Measurements from ENCODE around the gene AHRR.

The AHRR gene

GRCh38 chr5:416636-416960, 95.1 kb downstream of the AHRR start:
- no peak for DNase-seq (ENCODE audit: low read depth)

DNA sequence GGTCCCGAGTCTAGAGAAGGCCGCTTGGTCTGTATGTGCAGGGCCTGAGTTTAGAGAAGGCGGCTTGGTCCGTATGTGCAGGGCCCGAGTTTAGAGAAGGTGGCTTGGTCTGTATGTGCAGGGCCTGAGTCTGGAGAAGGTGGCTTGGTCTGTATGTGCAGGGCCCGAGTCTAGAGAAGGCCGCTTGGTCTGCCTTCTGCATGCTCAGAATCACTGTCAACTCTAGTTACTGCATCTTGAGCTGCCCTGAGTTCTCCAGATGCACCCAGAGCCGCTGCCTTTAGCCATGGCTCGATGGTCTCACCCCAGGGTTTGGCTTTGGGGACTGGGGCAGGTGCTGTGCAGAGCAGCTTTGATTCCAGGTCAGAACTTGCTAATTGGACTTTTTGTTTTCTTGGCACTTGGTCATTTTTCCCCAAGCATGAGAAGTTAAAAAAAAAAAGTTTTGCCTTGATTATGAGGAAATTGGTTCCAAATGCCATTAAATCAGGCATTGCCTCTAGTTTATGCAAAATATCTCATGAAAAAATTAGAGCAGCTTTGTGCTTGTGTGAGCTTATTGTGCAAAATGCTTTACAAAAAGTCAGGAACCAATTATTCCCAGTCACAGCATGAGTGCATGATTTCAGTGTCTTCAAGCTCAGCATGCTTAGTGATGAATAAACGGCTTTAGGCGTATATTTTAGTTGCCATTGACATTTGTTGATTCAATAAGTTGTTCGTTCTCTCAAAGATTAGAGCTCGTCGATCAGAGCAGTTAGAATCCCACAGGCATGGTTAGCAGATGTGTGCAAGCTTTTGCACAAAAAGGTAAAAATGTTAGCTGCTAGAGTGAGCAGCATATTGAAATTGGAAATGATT, 96.0 kb downstream of the AHRR start:
- no peak for DNase-seq (ENCODE audit: low read depth)

DNA sequence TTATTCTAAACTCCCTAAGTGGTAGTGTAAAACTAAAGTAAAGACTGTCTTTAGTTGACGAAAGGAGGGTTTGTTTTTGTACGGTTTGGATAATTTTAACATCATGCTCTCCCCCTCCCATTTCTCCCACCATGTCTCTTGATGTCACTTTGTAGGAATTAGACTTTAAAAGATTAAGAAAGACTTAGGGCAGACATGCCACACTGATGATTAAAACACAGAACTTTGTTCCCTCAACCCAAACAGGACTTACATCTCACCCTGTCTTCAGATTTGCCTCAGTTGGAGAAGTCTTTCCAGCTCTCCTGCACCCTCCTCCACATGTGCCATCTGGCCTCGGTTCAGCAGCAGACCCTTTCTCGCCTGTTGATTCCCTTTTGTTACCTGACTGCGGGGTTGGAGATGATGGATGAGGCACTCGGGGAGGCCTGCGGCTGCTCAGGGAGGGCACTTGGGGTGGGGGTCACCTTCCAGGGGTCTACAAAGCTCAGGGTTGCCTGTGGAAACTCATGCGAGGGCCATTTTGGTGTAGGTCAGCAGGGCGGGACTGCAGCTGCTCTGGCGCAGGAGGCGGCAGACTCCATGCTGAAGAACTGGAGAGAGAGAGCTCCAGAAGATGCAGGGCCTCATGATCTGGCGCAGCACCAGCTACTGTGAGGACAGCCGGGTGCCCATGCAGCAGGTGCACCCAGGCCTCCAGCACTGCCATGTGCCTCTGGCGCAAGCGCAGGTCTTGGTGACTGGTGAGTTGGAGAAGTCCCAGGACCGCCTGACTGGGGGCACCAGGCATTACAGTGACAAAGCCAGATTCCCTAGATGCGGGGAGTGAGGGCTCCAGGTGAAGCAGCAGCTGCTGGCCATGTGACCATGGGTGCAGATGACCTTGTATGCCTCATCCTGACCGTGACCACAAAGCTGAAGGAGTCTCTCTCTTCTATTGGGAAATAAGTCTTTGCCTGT, 96.9 kb downstream of the AHRR start:
- no peak for DNase-seq (ENCODE audit: low read depth)

DNA sequence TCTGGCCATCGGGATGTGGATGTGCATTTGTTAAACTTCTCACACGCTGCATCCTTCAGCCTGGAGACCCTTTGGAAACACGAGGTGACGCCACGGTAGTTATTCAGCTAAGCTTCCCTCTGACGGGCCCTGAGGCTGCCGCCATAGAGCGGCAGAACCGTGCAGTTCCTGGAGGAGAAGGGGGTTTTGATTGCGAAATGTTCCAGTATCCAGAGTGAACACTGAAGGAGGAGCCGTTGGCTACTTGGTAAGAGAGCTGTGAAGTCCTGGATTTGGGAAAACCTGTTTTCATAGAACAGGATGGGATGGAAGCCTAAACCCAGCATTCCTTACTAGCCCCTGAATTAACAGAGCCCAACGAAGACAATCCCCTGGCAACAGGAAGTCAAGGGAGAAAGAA, 98.5 kb downstream of the AHRR start:
- no peak for DNase-seq (ENCODE audit: low read depth)

DNA sequence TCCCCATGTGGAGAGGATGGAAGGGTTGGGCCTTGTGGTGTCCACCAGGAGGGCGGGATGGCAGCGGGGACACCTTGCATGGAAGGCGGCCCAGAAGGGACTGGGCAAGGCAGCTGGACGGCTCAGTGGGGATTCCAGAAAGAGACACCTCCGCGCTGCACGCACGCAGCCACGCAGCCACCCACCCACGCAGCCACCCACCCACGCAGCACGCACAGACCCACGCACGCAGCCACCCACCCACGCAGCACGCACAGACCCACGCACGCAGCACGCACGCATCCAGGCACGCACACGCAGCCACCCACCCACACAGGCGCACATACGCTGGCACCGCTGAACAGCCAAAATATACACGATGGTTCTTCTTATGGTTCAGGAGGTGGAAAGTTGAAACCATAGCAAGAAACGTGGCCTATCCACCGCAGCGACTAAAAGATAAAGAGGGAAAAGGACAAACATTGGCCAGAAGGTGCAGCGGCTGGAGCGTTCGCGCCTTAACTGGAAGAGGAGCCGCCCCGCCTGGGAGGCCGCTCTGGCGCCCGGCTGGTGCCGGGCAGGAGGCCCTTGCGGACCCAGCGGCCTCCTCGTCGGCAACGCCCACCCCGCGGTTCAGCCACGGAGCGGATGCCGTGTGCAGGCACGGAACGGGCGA, 99.2 kb downstream of the AHRR start:
- no peak for DNase-seq (ENCODE audit: low read depth)

DNA sequence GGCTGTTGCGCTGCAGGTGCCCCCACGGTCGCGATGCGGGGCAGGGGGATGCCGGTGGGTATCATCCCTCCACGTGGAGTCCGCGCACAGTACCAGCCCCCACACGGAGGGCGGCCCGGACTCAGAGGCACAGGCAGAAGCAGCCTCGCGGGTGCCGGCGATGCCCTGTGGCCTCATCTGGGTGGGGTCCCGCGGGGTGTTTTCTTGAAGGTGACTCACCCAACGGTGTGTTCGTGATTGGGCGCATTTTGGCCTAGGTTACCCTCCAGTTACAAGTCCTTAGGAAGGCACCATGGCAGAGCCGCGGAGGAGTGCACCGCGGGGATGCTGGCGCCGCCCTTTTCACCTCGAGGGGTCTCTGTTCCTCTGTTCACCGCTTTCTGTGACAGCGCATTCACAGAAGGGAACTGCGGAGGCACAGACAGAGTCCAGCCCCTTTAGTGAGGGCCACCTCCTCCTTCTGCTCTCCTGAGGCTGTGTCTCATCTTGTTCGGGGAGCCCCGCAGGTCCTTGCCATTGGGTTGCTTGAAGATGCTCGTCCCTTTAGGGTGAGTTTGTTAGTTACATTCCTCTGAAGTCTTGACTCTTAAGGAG, 99.9 kb downstream of the AHRR start:
- DNase-seq (ENCODE audit: low read depth) = no peak

- DNase-seq (ENCODE audit: low read depth) = no peak
Measured at GRCh38 chr5:421901-422300, 100.4 kb downstream of the AHRR start.

DNA sequence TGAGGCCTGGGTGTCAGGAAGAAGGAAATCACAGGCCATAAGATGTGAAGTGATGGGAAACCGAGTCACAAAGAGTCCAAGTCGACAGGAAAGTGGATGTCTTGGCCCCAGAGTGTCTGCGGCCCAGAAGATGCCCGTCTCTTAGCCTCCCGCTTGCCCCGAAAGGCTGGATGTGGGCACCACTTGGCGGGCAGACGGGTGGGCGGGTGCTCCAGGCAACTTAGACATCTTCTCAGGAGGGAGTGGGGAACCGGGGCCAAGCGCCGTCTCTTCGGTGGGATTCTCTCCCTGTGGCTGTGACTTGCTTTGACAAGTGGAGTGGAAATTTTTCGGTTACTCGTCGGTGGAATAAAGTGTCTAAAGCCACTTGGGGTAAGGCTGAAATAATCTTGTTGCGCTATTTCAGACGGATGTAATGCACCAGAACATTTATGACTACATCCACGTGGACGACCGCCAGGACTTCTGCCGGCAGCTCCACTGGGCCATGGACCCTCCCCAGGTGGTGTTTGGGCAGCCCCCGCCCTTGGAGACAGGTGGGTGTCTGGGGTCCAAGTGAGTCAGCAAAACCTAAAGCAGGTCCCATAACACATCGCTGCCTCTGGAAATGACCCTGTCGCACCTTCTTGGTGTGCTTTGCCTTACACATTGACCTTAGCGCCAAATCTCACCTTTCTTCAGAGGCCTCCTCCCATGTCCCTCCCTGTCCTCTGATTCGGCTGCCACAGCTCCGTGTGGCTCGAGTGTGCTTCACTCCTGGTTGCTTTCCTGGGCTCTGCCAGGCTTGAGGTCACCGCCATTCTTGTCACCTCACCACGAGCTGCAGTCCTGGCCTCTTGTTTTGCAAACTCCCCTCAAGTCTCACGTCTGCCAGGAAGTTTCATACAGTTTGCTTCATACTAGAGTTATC, 101.1 kb downstream of the AHRR start:
- no peak for DNase-seq (ENCODE audit: low read depth)

- no peak for DNase-seq (ENCODE audit: low read depth)
Measured at GRCh38 chr5:423233-423565, 101.7 kb downstream of the AHRR start.

GRCh38 chr5:423626-424261, 102.2 kb downstream of the AHRR start:
- no peak for DNase-seq (ENCODE audit: low read depth)

GRCh38 chr5:424301-425110, 103.0 kb downstream of the AHRR start:
- DNase-seq (ENCODE audit: low read depth) = no peak

DNA sequence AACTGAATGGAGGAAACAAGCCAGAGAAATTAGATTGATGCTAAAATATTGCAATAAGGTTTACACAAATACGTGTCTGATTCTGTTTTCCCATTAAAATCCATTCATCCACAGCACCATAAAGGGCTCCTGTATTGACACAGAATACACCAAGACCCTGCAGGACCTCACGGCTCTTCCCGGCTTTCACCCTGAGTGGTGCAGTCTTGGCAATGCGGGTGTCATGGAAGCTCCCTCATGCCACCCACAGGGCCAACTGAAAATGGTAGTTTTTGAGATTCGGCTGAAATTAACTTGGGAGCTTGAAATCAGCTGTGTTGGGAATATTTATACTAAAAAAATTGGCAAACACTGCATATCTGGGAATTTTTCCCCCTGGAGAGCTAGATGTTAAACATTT, 104.2 kb downstream of the AHRR start:
- DNase-seq (ENCODE audit: low read depth) = no peak

GRCh38 chr5:426392-426976, 105.0 kb downstream of the AHRR start:
- no peak for DNase-seq (ENCODE audit: low read depth)

GRCh38 chr5:427415-428087, 106.0 kb downstream of the AHRR start:
- no peak for DNase-seq (ENCODE audit: low read depth)

- DNase-seq (ENCODE audit: low read depth) = no peak
Measured at GRCh38 chr5:428219-428618, 106.7 kb downstream of the AHRR start.

- DNase-seq (ENCODE audit: low read depth) = no peak
Measured at GRCh38 chr5:428754-429452, 107.4 kb downstream of the AHRR start.

DNA sequence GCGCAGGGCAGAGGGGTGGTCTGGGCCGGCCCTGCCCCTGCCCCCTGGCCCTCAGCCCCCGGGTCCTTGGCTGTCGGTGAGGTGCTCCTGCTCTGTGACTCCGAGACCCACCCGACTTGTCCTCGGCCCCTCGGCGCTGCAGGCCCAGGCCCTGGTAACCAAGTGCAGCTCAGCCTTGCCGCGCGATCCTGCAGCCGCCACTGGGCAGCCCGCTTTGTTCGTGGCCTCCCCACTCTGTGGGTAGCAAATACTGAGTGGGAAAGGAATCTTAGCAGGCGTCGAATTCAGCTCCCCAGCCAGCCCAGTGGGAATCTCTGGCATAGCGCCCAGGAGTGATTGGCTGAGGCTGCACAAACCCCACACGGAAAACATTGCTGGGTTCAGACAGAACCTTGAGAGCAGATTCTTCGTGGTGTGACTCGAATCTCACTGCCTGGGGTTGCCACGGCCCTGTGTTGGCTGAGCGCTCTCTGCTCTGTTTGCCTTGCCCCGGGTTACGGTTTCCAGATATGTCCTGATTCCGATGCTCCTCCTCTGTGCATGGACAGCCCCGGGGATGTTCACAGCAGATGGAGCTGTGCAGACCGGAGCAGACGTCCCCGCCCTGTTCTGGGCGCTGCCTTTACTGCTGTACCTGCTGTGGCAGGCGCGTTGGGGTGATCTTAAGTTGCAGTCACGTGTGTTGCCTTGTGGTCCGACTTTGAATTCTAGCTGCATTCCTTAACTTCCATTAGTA, 108.1 kb downstream of the AHRR start:
- DNase-seq (ENCODE audit: low read depth) = no peak
